Measurements from ENCODE around the gene LBHD1. TPM values are rescaled to one million over a fixed set of nuclear protein-coding genes. Genes with fewer than 3 reads are reported as not detected.

LBHD1 gene
- total and polyA plus RNA-seq, 3 donors from 2014 or later, result 8.2 to 11.6 (median 11.1) TPM

- DNase-seq, result no peak
- no peak overlapping the region for H3K27ac ChIP-seq
Observed at GRCh38 chr11:62715150-62716130, 43.4 kb upstream of the LBHD1 start.

GRCh38 chr11:62713343-62713742, 41.3 kb upstream of the LBHD1 start:
- H3K9me3 ChIP-seq, result no peaks in the 10 kb centered on the region
- no peaks in the 10 kb centered on the region for H3K27me3 ChIP-seq
- H3K4me1 ChIP-seq, result peaks cover 16% of the 10 kb centered on the region
- intact Hi-C loops (cut with DNase I; ENCODE audit: low total_unique reads), result no loop called here
- H3K27ac ChIP-seq, result no peak overlapping the region
- WGBS, 2 donors, result 81 to 83% methylated on average over 2 of the region's 2 CpGs
- TF ChIP-seq POLR2A (IDR thresholded peaks at IDR 0.05) (no peak), CTCF (IDR thresholded peaks at IDR 0.05) (no peak)
- no peaks in the 10 kb centered on the region for H3K36me3 ChIP-seq (ENCODE audit: low read depth, missing control alignments)
- no peak overlapping the region for H3K4me3 ChIP-seq
- no peak for DNase-seq

More at GRCh38 chr11:62715150-62716130, 43.4 kb upstream of the LBHD1 start:
- no peak overlapping the region for H3K4me3 ChIP-seq
- intact Hi-C loops (cut with DNase I; ENCODE audit: low total_unique reads), result no loop called here
- peaks cover 2% of the 10 kb centered on the region for H3K4me1 ChIP-seq
- TF ChIP-seq CTCF (IDR thresholded peaks at IDR 0.05) (no peak), POLR2A (IDR thresholded peaks at IDR 0.05) (no peak)
- H3K27me3 ChIP-seq, result no peaks in the 10 kb centered on the region
- WGBS, 2 donors, result 92% methylated on average over 24 of the region's 24 CpGs
- H3K9me3 ChIP-seq, result no peaks in the 10 kb centered on the region
- H3K36me3 ChIP-seq (ENCODE audit: low read depth, missing control alignments), result no peaks in the 10 kb centered on the region

- no peak for DNase-seq
- no peak for TF ChIP-seq CTCF (IDR thresholded peaks at IDR 0.05)
- TF ChIP-seq POLR2A (IDR thresholded peaks at IDR 0.05), result no peak
- H3K4me3 ChIP-seq, result no peak overlapping the region
- intact Hi-C loops (cut with DNase I; ENCODE audit: low total_unique reads), result no loop called here
- peaks cover 21% of the 10 kb centered on the region for H3K4me1 ChIP-seq
- H3K27me3 ChIP-seq, result no peaks in the 10 kb centered on the region
- H3K9me3 ChIP-seq, result no peaks in the 10 kb centered on the region
- no peaks in the 10 kb centered on the region for H3K36me3 ChIP-seq (ENCODE audit: low read depth, missing control alignments)
- 64 to 75% methylated on average over 3 of the region's 3 CpGs for WGBS, 2 donors
- no peak overlapping the region for H3K27ac ChIP-seq
Observed at GRCh38 chr11:62712861-62713260, 40.8 kb upstream of the LBHD1 start.

DNA sequence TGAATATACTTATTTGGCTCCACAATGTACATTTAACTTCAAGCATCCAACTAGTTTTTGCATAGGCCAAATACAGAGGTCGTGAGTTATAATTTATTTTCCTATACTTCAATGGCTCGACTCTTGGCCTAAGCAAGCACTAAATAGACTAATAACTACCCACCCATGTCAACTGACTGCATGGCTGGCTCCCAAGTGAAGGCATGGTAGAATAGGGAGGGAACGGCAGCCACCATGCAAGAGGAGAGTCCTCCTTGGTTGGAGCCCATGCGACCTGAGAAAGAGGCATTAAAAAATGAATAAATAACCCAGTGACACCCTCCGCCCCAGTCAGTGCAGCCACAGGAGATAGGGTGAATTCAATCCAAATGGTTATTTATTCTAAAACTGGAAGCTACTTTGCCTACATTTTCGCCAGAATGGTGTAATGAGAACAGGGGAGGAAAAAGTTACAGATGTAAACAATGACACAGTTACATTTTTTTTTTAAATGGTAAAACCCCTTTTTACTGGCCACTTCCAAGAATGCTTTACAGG, 40.3 kb upstream of the LBHD1 start:
- Histone ChIP-seq H3K9me3 (no peaks in the 10 kb centered on the region), H3K27ac (no peak overlapping the region), H3K4me1 (peaks cover 26% of the 10 kb centered on the region), H3K36me3 (ENCODE audit: low read depth, missing control alignments) (no peaks in the 10 kb centered on the region), H3K27me3 (no peaks in the 10 kb centered on the region), H3K4me3 (no peak overlapping the region)
- TF ChIP-seq CTCF (IDR thresholded peaks at IDR 0.05), result no peak
- no peak for TF ChIP-seq POLR2A (IDR thresholded peaks at IDR 0.05)
- DNase-seq, result no peak
- 74 to 86% methylated on average over 6 of the region's 6 CpGs for WGBS, 2 donors
- intact Hi-C loops (cut with DNase I; ENCODE audit: low total_unique reads), result no loop called here
